NOMO-1 treated with dmso at 0.1 percent for 144 hours (cell line): ENCODE data around the gene LRP6.

Experiments
- DNase-seq: peaks from one replicate; lab custom pipeline; 2025; ENCODE audit not compliant: unreplicated experiment; lab: John Stamatoyannopoulos, UW

The LRP6 gene

DNA sequence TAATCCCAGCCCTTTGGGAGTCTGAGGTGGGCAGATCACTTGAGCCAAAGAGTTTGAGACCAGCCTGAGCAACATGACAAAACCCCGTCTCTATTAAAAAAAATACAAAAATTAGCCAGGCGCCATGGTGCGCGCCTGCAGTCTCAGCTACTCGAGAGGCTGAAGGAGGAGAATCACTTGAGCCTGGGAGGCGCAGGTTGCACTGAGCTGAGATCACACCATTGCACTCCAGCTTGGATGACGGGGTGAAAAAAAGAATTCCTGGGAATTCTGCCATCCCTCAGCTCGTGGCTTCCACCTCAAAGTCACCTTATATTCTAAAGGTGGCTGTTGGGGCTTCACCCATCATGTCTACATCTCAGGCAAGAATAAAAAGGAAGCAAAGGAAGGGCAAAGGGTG lies 183.2 kb downstream of the LRP6 start:
- no peak for DNase-seq

DNA sequence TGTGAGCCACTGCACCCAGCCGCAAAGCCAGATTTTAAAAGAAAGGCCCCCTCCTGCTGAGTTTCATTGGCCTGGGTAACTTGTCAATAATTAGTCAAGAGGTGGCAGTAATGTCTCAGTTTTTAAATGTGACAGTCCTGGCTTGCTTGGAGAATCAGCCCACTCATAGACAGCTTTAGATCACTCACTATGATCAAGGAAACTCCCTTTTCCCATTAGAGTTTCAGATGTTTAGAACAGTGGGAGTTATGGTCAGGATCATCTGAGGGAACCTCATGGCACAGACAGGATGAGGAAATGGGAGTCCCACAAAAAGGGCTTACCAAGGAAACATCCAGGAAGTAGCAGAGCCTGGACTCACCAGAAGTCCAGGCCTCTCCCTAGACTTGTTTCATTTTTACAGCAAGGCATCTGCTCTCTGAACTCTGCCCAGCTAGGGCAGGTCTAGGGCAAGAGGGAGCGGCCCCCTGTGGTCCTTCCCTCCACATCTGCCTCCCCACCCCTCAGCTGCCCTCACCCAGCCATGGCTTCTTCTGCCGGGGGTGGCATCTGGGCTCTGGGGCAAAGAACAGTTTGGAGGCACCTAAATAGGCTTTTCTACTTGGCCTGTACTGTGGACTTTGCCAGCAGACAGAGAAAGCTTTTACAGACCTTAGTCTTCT lies 184.9 kb downstream of the LRP6 start:
- no peak for DNase-seq

DNA sequence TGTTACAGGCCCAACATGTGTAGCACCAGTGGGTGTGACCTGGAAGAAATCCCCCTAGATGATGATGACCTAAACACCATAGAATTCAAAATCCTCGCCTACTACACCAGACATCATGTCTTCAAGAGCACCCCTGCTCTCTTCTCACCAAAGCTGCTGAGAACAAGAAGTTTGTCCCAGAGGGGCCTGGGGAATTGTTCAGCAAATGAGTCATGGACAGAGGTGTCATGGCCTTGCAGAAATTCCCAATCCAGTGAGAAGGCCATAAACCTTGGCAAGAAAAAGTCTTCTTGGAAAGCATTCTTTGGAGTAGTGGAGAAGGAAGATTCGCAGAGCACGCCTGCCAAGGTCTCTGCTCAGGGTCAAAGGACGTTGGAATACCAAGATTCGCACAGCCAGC lies 187.6 kb downstream of the LRP6 start:
- no peak for DNase-seq

DNA sequence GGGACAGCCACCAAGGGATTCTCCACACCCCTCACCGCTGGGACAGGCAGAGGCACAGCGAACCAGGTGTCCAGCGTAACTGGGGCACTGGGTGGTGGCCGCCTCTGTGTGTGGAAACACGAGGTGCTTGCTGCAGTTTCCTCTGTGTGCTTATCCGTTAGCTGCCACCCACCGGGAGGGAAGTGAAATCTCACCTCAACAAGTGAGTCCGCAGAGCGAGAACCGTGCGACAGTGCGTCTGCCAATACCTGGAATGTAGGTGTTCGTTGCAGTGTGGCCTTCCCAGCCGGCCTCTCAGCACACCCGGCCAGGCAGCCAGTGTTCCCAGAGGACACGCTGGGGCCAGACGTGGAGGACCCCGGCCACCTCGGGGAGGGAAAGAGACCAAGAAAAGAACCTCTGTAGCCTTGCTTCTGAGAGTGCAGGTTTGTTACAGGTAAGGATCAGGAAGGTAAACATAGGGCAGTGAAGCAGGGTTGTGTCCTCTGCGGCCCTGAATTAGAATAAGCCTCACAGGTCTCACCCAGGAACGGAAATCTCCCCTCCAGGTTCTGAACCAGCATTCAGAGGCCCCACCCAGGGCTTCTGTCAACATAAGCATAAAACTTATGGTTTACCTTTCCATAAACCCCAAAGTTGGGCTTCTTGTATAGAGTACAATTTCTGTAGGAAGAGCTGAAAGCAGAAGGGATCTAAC lies 194.6 kb downstream of the LRP6 start:
- no peak for DNase-seq

DNA sequence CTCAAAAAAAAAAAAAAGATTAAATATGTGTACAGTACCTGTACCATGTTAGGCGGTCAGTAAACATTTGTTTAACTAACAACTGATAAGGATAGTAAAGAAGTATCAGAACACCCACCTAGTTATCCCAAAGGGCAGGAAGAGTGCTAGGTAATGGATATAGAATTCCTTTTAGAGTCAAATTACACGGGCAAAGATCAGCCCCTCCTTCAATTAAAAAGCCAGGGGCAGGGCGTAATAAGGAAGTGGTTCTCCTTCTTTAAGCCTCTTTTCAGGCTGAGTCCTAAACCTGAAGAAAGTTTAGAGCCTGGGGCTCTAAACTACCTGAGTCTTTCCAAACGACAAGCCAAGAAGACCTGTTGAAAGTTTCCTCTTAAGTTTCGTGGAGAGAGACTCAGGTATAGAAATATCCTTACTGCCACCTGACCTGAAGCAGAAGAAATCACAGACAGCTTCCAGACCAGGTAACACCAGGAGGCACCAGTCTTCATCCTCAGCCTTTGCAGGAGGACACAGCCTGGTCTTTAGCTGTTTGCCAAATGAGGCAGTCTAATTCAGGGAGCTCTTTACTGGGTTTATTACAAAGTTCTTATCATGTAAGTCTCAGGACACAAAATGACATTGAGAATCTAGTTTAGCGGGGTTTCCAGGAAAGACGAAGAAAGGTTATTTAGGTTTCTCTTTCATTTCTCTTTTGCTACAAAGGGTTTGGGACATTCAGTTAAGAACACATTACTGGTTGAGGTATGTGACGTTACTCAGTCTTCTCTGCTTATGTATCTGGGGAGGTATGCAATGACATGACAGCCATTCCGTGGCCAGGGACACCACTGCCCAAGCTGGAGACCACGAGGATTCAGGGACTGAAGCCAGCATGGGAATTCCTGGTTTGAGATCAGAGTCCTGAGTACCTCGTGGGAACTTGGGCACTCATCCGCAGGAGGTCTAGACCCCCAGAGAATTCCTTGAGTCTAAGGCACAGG lies 195.9 kb downstream of the LRP6 start, which contains the start of gene BCL2L14:
Gene BCL2L14 (plus strand): TSS at position 266 of the 983 bp plus-strand sequence. CDS start 8,367 bp downstream, outside the sequence.
- no peak for DNase-seq

DNA sequence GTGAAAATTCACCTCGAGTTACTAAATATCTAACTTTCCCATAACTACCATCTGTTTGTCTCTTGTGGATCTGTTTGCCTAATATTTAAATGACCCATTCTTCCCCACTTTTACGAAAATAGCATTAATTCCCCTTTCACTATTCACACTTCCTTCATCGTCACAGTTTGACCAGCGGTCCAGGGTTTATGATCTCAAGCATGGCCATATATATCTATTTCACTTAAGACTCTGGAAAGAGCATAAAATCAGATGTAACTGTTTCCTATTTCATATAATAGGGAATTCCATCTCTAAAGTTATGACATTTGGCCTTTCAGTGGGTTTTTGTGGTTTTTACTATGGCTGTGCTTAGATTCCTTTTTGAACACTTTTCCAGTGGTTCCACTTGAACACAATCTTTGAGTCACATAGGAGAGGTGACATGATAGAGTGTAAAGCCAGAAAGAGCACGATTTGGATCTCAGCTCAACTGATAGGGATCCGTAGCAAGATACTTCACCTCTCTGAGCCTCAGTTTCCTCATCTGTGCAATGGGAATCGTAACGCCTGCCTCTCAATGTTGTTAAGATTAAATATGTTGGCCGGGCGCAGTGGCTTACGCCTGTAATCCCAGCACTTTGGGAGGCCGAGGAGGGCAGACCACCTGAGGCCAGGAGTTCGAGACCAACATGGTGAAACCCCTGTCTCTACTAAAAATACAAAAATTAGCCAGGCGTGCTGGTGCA lies 196.9 kb downstream of the LRP6 start:
- no peak for DNase-seq

DNA sequence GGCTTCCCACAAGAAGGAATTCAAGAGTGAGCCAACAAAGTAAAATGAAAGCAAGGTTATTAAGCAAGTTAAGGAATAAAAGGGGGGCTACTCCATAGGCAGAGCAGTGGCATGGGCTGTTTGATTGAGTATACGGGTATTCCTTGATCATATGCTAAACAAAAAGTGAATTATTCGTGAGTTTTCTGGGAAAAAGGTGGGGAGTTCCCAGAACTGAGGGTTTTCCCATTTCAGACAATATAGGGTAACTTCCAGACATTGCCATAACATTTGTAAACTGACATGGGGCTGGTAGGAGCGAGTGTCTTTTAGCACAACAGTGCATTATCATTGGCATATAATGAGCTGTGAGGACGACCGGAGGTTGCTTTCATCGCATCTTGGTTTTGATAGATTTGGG lies 198.1 kb downstream of the LRP6 start:
- no peak for DNase-seq
